Stimulated activated CD8-positive, alpha-beta memory T cell treated with anti-CD3 and anti-CD28 coated beads, Interleukin-7, amount 100 ng/mL, for 48 hours (primary cell): ENCODE results near the gene CTRL.

ENCODE experiments used
- DNase-seq, 2 donors: peaks; one replicate each; pipeline ENCODE4 v3.0.0-alpha.2; 2020; ENCODE audit warnings: low read depth in 1 of 2; ENCODE audit errors: extremely low read depth in 1 of 2

The CTRL gene

GRCh38 chr16:67963662-67964321, 32.1 kb upstream of the CTRL start:
- DNase-seq, result no peak

- DNase-seq, result no peak
Observed at GRCh38 chr16:67963292-67963661, 31.6 kb upstream of the CTRL start.

GRCh38 chr16:67962135-67962534, 30.5 kb upstream of the CTRL start:
- DNase-seq, result no peak

DNA sequence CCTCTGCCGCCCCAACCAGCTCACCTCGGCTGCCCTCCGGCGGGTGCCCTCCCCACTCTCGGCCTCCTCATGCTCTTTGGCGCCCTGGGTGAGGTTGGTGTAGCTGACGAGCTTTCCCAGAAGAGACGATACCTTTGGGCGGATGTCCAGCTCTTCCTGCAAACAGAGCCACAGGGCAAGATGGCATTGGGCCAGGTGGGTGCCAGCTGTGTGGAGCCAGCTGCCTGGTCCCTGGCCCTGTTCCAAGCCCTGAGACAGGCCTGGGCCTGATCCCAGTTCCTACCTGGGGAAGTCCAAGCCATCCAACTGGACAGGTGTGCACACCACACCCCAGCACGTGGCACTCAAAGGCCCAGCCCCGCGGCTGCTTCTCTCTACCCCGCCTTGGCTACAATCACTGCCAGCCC, 29.9 kb upstream of the CTRL start:
- no peak for DNase-seq

- no peak for DNase-seq
Observed at GRCh38 chr16:67959536-67960329, 28.1 kb upstream of the CTRL start.

DNA sequence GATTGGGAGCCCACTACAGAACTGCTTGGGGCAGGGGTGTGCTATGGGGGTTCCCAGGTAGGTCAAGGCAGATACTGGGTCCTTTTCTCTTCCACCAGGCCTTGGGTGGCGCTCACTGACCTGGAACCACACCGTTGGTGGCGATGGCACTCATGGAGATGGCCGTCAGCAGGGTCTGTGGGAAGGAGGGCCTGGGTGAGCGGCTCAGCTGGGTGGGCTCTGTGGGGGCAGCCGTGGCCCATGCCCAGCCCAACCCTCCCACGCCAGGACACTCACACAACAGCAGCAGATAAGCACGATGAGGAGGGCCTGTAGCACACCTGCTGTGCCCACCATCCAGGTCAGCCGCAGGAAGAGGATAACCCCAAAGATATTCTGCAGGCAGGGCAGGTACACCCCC, 26.0 kb upstream of the CTRL start:
- DNase-seq, result no peak

DNA sequence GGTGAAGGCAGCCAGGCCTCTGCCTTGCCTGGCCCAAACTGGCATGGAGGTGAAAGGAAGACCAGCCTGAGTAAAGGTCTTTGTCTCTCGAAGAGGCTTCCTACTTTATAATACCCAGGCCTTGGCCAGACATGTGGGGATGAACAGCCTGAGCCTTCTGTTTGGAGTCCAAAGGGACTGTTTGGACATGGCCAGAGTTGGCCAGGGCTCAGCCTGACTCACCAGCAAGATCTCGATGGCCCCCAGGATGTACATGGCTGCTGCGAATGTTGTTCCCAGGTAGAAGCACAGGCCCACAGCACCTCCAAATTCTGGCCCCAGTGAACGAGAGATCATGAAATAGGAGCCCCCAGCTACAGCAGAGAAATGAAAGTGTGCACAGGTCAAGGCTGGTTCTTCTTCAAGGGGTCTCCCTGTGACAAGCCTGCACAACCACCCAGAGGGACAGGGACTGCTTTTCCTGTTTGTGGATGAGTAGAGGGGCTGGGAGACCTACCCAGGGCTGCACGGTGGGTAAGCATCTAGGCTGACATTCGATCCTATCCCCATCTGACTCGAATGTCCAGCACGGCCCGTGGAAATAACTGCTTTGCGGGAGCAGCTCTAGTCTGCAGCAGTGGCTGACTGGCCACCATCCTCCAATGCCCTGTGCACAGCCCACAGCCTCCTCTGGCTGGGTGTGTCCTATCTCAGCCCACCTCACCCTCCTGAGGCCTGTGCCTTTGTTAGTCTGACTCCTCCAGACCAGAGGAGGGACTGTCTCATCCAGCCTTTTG, 22.9 kb upstream of the CTRL start:
- DNase-seq, result no peak

- DNase-seq, result no peak
Observed at GRCh38 chr16:67953641-67954375, 22.1 kb upstream of the CTRL start.

DNA sequence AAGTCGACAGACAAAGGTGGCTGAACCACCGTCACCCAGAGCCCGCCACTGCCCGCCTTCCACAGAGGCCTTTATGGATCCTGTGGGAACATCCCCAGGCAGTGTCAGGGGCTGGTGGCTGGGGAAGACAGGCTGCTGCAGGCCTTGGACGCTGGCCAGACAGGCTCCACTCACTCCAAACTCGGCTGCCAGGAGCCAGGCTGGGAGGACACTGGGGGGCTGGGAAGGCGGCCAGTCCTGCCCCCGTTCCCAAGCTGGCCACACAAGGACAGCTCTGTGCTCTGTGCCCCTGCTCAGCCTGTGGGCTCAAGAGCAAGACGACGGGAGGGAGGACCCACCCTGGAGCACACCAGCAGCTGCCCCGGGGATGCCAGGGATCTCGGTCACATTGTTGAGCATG, 19.8 kb upstream of the CTRL start:
- DNase-seq, result no peak

DNA sequence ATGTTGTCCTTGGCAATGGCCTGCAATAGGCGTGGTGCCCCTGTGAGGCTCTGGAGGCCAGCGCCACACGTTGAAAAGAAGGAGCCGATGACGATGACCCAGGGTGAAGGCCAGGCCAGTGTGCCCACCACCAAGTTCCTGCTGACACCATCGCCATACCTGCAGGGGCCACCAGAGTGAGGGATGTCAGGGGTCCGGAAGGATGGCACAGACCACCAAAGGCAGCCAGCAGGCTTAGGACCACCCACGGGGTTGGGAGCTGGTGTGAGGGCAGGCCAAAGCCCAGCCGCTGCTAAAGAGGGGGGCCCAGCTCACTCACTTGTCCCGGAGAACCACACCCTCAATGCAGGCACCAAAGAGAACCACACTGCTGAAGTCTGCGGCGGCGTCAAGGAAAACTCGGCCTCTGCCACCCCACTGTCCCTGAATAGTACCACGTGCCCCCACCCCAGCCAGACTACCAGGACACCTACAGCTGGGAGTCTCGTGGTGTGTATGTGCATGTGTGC, 18.7 kb upstream of the CTRL start:
- no peak for DNase-seq

- no peak for DNase-seq
Observed at GRCh38 chr16:67949645-67950044, 18.0 kb upstream of the CTRL start.

GRCh38 chr16:67948015-67948414, 16.4 kb upstream of the CTRL start:
- DNase-seq, result no peak

DNA sequence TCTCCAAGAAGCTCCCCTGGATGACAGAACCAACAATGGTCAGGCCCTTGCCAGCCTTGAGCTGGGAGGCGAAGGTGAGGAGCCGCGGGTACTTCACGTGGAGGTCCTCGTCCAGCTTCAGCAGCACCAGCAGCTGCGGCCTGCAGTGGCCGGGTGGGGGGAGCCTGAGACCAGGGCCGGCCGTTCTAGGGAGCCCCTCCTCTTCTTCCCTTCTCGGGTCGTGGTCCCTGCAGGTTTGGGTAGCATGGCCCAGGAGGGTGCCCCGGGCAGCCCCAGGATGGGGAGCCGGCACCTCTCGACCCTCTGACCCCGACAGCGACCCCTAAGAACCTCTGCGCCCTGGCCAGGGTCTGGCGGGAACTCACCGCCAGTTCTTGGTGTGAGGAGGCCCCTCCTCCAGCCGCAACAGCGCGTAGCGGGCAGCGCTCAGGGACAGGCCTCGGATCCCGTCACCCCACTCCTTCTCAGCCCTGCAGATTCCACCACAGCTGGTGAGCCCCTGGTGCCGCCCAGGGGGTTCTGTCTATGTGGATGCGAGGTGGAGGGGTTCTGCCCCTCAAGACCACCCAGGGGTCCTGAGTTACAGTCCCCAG, 15.4 kb upstream of the CTRL start:
- no peak for DNase-seq

DNA sequence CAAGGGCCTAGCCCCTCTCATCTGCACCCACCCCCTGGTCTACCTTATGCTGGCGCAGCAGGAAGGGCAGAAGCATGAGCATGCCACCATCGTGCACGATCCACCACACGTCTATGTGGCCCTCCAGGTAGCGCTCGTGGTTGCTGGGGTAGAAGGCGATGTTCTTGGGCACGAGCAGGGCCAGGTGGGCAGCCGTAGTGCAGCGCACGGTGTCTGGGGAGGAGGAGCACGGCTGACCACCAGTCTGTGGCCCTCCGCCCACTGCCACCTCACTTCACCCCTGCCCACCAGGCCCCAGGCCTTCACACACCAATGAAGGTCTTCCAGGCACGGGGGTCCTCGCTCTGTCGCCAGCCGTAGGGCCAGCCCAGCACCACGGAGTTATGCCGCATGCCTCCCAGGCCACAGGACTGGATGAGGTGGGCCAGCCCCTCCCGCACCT, 14.5 kb upstream of the CTRL start:
- DNase-seq, result no peak

DNA sequence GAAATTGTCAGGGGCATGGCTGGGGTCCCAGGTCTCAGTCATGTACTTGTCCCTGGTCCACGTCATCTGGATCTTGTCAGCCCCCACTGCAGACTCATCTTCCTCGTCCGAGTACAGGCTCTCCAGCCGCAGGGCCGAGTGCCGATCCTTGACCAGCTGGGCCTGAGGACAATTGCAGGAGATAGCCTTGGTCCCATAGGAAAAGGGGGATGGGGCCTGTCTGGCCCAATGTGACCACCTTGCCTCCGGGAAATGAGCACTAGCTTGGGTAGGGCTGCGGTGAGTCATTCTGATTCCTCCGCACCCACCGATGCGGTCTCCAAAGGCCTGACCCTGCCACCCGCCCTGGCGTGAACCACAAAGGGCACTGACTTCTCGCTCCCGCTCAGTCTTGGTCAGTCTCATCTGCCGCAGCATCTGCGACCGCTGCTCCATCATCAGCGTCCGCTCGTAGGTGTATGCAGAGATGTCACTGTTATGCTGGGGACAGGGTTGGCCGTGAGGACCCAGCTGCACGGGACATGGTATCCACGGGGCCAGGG, 13.8 kb upstream of the CTRL start:
- no peak for DNase-seq

- no peak for DNase-seq
Observed at GRCh38 chr16:67944690-67945391, 13.2 kb upstream of the CTRL start.

DNA sequence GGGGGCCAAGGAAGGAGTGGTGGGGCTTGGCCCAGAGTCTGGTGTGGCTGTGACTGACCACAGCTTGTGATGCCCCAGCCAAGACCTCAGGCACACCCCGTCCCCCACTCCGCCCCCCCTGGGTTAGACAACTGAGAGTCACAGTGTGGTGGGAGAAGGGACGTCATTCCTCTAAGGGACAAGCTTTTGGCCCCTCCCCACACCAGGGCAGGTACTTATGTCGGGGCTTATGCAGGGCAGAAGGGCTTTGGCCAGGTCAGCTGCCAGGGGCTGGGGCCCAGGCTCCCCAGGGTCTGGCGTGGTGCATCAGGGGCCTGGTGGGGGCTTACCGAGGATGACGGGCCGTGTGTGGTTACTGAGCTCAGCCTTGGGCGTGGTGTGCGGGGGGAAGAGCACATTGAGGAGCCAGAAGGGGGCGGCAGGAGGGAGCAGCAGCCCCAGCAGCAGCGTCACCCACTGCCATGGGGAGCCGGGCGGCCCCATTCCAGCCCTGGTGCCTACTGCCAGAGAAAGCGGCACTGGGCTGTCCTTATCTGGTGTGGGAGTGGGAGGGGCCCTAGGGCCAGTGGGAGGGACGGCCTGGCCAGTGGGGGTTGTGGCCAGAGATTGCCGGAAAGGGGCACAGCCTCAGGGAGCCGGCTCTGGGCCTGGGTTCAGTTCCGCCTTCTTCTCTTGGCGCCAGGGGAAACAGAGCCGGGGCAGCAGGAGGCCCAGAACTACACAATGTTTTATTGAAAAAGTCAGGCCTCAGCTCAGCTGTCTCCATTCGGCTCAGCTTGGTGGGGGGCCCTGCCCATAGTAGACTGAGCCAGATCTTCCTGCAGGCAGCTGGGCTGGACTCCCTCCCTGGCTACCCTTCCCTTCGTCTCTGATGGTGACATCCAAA, 12.2 kb upstream of the CTRL start, which contains the start of gene LCAT:
LCAT (minus strand) TSS at position 502 of the 886 bp plus-strand sequence; CDS start at position 483, 19 bp downstream.
- DNase-seq, result no peak

DNA sequence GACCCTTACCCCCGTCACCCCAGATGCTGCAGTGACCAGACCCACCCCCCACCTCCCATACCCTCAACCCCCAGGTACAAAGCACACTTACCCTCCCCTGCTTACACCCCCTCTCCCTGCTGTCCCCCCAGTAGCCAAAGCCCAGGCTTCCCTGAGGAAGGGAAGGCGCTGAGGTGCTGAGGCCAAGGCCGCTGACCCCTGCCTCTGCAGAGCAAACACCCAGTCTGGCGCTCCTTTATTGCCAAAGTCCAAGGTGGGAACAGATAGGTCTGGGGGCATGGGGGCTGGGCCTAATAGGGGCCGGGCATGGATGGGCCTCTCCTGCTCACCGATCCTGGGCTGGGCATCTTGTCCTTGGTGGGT, 11.6 kb upstream of the CTRL start:
- DNase-seq, result no peak
